ENCODE results near the gene TBC1D7. TPM values are rescaled to one million over a fixed set of nuclear protein-coding genes. Genes with fewer than 3 reads are reported as not detected.

Gene TBC1D7
- total and polyA plus RNA-seq, 10 of the 15 experiments (the other 5 are each of a cell fraction or from before 2014, with no cell fraction given), result 20.1 to 65.9 (median 31.3) TPM

GRCh38 chr6:13275435-13275989, 52.8 kb downstream of the TBC1D7 start:
- no peaks in the 10 kb centered on the region; a peak in 1 of 4 replicates for H3K27me3 ChIP-seq (replicated peaks in 1 of 2; ENCODE audit: control insufficient read depth in 2 of 2, insufficient read depth in 2 of 2, low read length in 1 of 2)
- H3K9ac ChIP-seq (ENCODE audit: control insufficient read depth, insufficient read depth, low read length), result peak overlapping the region; percentile 84
- RAD21 ChIA-PET (ENCODE audit: unreplicated experiment), result interaction anchor here (0.6 to 9.8 kb wide), 21 partner anchors 10 to 792 kb away, joined by 3 to 116 read pairs (median 6); partner anchors contain the start of genes SIRT5 and TBC1D7
- no TSS peak for BruUV-seq (replicated peaks)
- H3K4me2 ChIP-seq (ENCODE audit: control insufficient read depth, insufficient read depth), result peak overlapping the region; percentile 67
- no peaks in the 10 kb centered on the region for H3K9me3 ChIP-seq (replicated peaks; ENCODE audit: control insufficient read depth, insufficient read depth, low read length)
- H4K20me1 ChIP-seq (ENCODE audit: control insufficient read depth, insufficient read depth), result no peaks in the 10 kb centered on the region; the same call in 1 of the 2 replicates
- SMC1A ChIA-PET (ENCODE audit: uncharacterized antibody, unreplicated experiment), result interaction anchor here (0.7 to 8.5 kb wide), 19 partner anchors 7 to 400 kb away, joined by 3 to 114 read pairs (median 7); partner anchors contain the start of gene TBC1D7
- no peak for DNase-seq (ENCODE audit: low read depth, low spot score)
- H3K27ac ChIP-seq (ENCODE audit: control insufficient read depth, insufficient read depth), result peak overlapping the region; percentile 90
- peak; percentile 30 for ATAC-seq
- no peak for FAIRE-seq
- intact Hi-C loops (cut with micrococcal nuclease; ENCODE audit: unreplicated experiment), result no loop called here
- peaks cover 34% of the 10 kb centered on the region for H3K4me1 ChIP-seq (ENCODE audit: control insufficient read depth, insufficient read depth, low read length)
- H2AFZ ChIP-seq (ENCODE audit: control insufficient read depth, low read depth, low read length), result no peak overlapping the region
- H3K36me3 ChIP-seq (ENCODE audit: control insufficient read depth in 2 of 2, insufficient read depth in 2 of 2, low read length in 1 of 2), result peaks cover 4 to 13% of the 10 kb centered on the region in 2 experiments; a peak in 3 of 4 replicates
- CTCF ChIA-PET, result interaction anchor here (0.6 to 7.0 kb wide), 18 partner anchors 11 to 300 kb away, joined by 3 to 108 read pairs (median 5); partner anchors contain the start of gene TBC1D7
- 77% methylated on average over 8 of the region's 8 CpGs for WGBS (ENCODE audit: insufficient coverage, insufficient replicate concordance, low lambda C conversion rate, missing lambda C conversion rate)
- H3K79me2 ChIP-seq (ENCODE audit: control insufficient read depth, insufficient read depth, low read length), result peaks cover 63% of the 10 kb centered on the region
- peak overlapping the region; percentile 82 for H3K4me3 ChIP-seq
- POLR2A ChIA-PET, result interaction anchor here (0.6 to 5.4 kb wide), 10 partner anchors 10 to 300 kb away, joined by 3 to 37 read pairs (median 14); partner anchors contain the start of gene TBC1D7
- in situ Hi-C loops (cut with MboI), result no loop called here
- no peak for TF ChIP-seq EED (IDR thresholded peaks at IDR 0.05; ENCODE audit: low read depth)
- peak in 2 of 3 experiments; percentile 13 to 15; a peak in 1 of 6 replicates for TF ChIP-seq CTCF (IDR thresholded peaks at IDR 0.05 in 2 of 3, conservative IDR thresholded peaks at IDR 0.05 in 1 of 3; ENCODE audit: control insufficient read depth in 2 of 3, extremely low read depth in 1 of 3, insufficient read depth in 1 of 3, low read depth in 3 of 3, low read length in 3 of 3)
- TF ChIP-seq, protein P1, sequence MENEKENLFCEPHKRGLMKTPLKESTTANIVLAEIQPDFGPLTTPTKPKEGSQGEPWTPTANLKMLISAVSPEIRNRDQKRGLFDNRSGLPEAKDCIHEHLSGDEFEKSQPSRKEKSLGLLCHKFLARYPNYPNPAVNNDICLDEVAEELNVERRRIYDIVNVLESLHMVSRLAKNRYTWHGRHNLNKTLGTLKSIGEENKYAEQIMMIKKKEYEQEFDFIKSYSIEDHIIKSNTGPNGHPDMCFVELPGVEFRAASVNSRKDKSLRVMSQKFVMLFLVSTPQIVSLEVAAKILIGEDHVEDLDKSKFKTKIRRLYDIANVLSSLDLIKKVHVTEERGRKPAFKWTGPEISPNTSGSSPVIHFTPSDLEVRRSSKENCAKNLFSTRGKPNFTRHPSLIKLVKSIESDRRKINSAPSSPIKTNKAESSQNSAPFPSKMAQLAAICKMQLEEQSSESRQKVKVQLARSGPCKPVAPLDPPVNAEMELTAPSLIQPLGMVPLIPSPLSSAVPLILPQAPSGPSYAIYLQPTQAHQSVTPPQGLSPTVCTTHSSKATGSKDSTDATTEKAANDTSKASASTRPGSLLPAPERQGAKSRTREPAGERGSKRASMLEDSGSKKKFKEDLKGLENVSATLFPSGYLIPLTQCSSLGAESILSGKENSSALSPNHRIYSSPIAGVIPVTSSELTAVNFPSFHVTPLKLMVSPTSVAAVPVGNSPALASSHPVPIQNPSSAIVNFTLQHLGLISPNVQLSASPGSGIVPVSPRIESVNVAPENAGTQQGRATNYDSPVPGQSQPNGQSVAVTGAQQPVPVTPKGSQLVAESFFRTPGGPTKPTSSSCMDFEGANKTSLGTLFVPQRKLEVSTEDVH (IDR thresholded peaks at IDR 0.05; ENCODE audit: low read depth, partially characterized antibody), result no peak
- no peak for TF ChIP-seq POU2F2 (IDR thresholded peaks at IDR 0.05; ENCODE audit: borderline replicate concordance, low read depth, low read length)
- TF ChIP-seq POLR2A (IDR thresholded peaks at IDR 0.05; ENCODE audit: low read depth, low read length), result peak; percentile 29; the same call in 1 of the 2 replicates
- TF ChIP-seq IRF5 (IDR thresholded peaks at IDR 0.05; ENCODE audit: borderline replicate concordance), result no peak
- 0 out of 2 replicates have a peak, but pooled peaks have one; percentile 42 for TF ChIP-seq CREM (IDR thresholded peaks at IDR 0.05; ENCODE audit: low read depth)
- TF ChIP-seq RFX5 (IDR thresholded peaks at IDR 0.05; ENCODE audit: low read depth, low read length), result no peak
- no peak for TF ChIP-seq STAT3 (IDR thresholded peaks at IDR 0.05; ENCODE audit: low read depth, low read length)
- TF ChIP-seq ZNF384 (IDR thresholded peaks at IDR 0.05; ENCODE audit: borderline replicate concordance, low read depth, low read length), result no peak
- TF ChIP-seq, protein P2, sequence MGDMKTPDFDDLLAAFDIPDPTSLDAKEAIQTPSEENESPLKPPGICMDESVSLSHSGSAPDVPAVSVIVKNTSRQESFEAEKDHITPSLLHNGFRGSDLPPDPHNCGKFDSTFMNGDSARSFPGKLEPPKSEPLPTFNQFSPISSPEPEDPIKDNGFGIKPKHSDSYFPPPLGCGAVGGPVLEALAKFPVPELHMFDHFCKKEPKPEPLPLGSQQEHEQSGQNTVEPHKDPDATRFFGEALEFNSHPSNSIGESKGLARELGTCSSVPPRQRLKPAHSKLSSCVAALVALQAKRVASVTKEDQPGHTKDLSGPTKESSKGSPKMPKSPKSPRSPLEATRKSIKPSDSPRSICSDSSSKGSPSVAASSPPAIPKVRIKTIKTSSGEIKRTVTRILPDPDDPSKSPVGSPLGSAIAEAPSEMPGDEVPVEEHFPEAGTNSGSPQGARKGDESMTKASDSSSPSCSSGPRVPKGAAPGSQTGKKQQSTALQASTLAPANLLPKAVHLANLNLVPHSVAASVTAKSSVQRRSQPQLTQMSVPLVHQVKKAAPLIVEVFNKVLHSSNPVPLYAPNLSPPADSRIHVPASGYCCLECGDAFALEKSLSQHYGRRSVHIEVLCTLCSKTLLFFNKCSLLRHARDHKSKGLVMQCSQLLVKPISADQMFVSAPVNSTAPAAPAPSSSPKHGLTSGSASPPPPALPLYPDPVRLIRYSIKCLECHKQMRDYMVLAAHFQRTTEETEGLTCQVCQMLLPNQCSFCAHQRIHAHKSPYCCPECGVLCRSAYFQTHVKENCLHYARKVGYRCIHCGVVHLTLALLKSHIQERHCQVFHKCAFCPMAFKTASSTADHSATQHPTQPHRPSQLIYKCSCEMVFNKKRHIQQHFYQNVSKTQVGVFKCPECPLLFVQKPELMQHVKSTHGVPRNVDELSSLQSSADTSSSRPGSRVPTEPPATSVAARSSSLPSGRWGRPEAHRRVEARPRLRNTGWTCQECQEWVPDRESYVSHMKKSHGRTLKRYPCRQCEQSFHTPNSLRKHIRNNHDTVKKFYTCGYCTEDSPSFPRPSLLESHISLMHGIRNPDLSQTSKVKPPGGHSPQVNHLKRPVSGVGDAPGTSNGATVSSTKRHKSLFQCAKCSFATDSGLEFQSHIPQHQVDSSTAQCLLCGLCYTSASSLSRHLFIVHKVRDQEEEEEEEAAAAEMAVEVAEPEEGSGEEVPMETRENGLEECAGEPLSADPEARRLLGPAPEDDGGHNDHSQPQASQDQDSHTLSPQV (IDR thresholded peaks at IDR 0.05), result no peak
- TF ChIP-seq SMAD5 (IDR thresholded peaks at IDR 0.05; ENCODE audit: low read depth), result peak; percentile 26; the same call in 1 of the 2 replicates
- TF ChIP-seq CBX5 (IDR thresholded peaks at IDR 0.05; ENCODE audit: low read depth), result no peak

Measured in GM12878 (cell line).